ENCODE data around the gene ARID3C.

GRCh38 chr9:34665067-34665380 is 36.2 kb upstream of the ARID3C start:
- TF ChIP-seq, protein P1, sequence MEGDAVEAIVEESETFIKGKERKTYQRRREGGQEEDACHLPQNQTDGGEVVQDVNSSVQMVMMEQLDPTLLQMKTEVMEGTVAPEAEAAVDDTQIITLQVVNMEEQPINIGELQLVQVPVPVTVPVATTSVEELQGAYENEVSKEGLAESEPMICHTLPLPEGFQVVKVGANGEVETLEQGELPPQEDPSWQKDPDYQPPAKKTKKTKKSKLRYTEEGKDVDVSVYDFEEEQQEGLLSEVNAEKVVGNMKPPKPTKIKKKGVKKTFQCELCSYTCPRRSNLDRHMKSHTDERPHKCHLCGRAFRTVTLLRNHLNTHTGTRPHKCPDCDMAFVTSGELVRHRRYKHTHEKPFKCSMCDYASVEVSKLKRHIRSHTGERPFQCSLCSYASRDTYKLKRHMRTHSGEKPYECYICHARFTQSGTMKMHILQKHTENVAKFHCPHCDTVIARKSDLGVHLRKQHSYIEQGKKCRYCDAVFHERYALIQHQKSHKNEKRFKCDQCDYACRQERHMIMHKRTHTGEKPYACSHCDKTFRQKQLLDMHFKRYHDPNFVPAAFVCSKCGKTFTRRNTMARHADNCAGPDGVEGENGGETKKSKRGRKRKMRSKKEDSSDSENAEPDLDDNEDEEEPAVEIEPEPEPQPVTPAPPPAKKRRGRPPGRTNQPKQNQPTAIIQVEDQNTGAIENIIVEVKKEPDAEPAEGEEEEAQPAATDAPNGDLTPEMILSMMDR (IDR thresholded peaks at IDR 0.05): no peak
- TF ChIP-seq POLR2A (IDR thresholded peaks at IDR 0.05): no peak
